ENCODE results near the gene ANKRD16.

GRCh38 chr10:5897504-5897903 is 7.8 kb upstream of the ANKRD16 start:
- TF ChIP-seq CTCF (IDR thresholded peaks at IDR 0.05) (no peak), POLR2A (IDR thresholded peaks at IDR 0.05) (no peak)
